Ishikawa (cell line): Measurements from ENCODE around the gene CCDC50.

ENCODE experiments used
- CEBPB ChIP-seq: IDR thresholded peaks from 2 replicates; pipeline ENCODE4 v1.6.1; 2012
- CREB1 ChIP-seq: IDR thresholded peaks from 2 replicates; pipeline ENCODE4 v1.6.1; 2012; ENCODE audit warnings: low read depth
- EGR1 ChIP-seq: IDR thresholded peaks from 2 replicates; pipeline ENCODE4 v1.6.1; 2012
- EP300 ChIP-seq: IDR thresholded peaks from 2 replicates; pipeline ENCODE4 v1.6.1; 2012; ENCODE audit warnings: borderline replicate concordance
- FOXM1 ChIP-seq: IDR thresholded peaks from 2 replicates; pipeline ENCODE4 v1.6.1; 2012; ENCODE audit warnings: low read depth, borderline replicate concordance
- NFIC ChIP-seq: IDR thresholded peaks from 2 replicates; pipeline ENCODE4 v1.6.1; 2012
- RAD21 ChIP-seq: IDR thresholded peaks from 2 replicates; pipeline ENCODE4 v1.6.1; 2012; ENCODE audit warnings: low read depth
- TAF1 ChIP-seq: IDR thresholded peaks from 2 replicates; pipeline ENCODE4 v1.6.1; 2012; ENCODE audit warnings: low read depth, mild to moderate bottlenecking
- TCF12 ChIP-seq: IDR thresholded peaks from 2 replicates; pipeline ENCODE4 v1.6.1; 2012; ENCODE audit warnings: low read depth
- TEAD4 ChIP-seq: IDR thresholded peaks from 2 replicates; pipeline ENCODE4 v1.6.1; 2012
- YY1 ChIP-seq: IDR thresholded peaks from 2 replicates; pipeline ENCODE4 v1.6.1; 2012; ENCODE audit warnings: low read depth
- ZBTB7A ChIP-seq: IDR thresholded peaks from 2 replicates; pipeline ENCODE4 v1.6.1; 2012; ENCODE audit warnings: low read depth
- TF ChIP-seq, protein P1 (sequence below): IDR thresholded peaks from 2 replicates; pipeline ENCODE4 v1.6.1; 2012
- TF ChIP-seq, protein P2 (sequence below): IDR thresholded peaks from 2 replicates; pipeline ENCODE4 v1.6.1; 2012
- TF ChIP-seq, protein P3 (sequence below): IDR thresholded peaks from 2 replicates; pipeline ENCODE4 v1.6.1; 2012; ENCODE audit warnings: low read depth, mild to moderate bottlenecking

The CCDC50 gene

DNA sequence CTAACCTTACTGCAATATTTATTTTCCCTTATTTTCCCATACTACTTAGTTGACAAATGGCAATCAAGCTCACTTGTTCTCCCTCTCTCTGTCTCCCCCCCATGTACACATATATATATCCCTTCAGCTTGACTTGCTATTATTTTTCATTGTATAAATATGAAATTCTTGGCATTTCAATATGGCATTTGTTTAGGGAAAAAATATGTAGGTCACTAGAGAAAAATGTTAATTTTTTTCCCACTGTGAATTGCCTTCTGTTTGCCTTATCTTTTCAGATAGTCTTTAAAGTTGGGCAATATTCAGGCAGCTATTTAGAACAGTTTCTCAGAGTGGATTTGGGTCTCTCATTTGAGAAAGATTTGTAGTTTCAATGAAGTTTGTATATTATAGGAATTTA, 64.0 kb downstream of the CCDC50 start:
- TF ChIP-seq TAF1 (no peak), FOXM1 (no peak), TCF12 (no peak), CEBPB (no peak), RAD21 (no peak), NFIC (no peak), EGR1 (no peak), EP300 (no peak)
- TF ChIP-seq, protein P1, sequence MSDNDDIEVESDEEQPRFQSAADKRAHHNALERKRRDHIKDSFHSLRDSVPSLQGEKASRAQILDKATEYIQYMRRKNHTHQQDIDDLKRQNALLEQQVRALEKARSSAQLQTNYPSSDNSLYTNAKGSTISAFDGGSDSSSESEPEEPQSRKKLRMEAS: no peak
- TF ChIP-seq, protein P2, sequence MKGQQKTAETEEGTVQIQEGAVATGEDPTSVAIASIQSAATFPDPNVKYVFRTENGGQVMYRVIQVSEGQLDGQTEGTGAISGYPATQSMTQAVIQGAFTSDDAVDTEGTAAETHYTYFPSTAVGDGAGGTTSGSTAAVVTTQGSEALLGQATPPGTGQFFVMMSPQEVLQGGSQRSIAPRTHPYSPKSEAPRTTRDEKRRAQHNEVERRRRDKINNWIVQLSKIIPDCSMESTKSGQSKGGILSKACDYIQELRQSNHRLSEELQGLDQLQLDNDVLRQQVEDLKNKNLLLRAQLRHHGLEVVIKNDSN: no peak

DNA sequence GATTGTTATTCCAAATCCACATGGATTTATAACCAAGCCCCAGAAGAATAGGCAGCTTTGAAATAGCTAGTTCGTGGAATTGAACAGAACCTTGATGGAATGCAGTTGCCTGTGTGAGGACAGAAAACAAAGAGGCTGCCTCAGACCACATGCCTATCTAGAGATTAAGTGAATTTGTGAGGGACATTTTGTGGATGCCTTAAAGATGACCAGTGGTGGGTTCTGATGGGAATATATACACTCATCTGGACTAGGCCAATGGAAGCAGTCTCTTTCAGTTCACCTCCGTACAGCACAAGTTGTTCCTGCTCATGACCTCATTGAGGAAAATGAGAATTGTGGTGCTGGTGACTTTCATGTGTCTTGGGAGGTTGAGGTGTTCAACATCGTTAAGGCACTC, 68.6 kb downstream of the CCDC50 start:
- TF ChIP-seq RAD21 (no peak), ZBTB7A (no peak), TAF1 (no peak), TCF12 (no peak), TEAD4 (no peak), CREB1 (no peak), CEBPB (no peak), EGR1 (no peak), FOXM1 (no peak), NFIC (no peak), EP300 (no peak), YY1 (no peak)
- TF ChIP-seq, protein P1: no peak
- TF ChIP-seq, protein P3, sequence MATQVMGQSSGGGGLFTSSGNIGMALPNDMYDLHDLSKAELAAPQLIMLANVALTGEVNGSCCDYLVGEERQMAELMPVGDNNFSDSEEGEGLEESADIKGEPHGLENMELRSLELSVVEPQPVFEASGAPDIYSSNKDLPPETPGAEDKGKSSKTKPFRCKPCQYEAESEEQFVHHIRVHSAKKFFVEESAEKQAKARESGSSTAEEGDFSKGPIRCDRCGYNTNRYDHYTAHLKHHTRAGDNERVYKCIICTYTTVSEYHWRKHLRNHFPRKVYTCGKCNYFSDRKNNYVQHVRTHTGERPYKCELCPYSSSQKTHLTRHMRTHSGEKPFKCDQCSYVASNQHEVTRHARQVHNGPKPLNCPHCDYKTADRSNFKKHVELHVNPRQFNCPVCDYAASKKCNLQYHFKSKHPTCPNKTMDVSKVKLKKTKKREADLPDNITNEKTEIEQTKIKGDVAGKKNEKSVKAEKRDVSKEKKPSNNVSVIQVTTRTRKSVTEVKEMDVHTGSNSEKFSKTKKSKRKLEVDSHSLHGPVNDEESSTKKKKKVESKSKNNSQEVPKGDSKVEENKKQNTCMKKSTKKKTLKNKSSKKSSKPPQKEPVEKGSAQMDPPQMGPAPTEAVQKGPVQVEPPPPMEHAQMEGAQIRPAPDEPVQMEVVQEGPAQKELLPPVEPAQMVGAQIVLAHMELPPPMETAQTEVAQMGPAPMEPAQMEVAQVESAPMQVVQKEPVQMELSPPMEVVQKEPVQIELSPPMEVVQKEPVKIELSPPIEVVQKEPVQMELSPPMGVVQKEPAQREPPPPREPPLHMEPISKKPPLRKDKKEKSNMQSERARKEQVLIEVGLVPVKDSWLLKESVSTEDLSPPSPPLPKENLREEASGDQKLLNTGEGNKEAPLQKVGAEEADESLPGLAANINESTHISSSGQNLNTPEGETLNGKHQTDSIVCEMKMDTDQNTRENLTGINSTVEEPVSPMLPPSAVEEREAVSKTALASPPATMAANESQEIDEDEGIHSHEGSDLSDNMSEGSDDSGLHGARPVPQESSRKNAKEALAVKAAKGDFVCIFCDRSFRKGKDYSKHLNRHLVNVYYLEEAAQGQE: no peak
- TF ChIP-seq, protein P2: no peak

DNA sequence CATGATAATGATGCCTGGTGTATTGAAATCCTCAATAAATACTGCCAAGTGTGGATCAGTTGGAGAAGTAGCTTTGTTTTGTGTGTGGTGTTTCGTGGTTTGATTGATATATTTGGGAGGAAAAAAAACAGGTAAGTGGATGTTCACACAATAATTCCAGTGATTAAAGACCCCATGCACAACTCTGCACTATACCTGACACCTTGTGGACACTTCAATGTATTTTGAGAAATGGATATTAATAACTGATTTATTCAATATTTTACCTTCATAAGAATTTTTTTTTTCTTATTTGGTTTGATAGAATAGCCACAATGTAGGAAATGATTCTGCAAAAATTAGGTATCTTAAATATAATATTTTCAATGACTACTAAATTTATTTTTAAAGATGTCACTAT, 69.4 kb downstream of the CCDC50 start:
- TF ChIP-seq CEBPB (no peak), TEAD4 (no peak), YY1 (no peak), EP300 (no peak), FOXM1 (no peak), RAD21 (no peak), CREB1 (no peak), TCF12 (no peak), TAF1 (no peak), ZBTB7A (no peak), NFIC (no peak)
- TF ChIP-seq, protein P3: no peak
- TF ChIP-seq, protein P1: no peak
- TF ChIP-seq, protein P2: no peak

DNA sequence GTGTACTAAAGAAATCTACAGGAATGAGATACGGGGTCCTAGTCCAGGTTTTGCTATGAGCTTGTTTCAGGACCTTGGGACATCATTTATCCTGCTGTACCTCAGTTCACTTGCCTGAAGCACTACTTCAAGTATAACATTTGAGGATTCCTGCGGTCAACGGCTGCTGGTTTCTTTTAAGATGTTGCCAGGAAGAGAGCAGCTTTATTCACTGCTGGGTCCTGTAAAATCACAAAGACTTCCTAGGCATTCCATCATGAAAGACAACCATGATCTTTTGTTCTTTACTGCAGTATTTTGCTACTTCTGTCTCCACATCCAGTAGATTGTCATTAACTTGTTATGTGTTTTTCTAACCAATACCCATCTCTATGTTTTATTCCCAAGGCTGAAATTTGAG, 70.7 kb downstream of the CCDC50 start:
- no peak for TF ChIP-seq CEBPB
- TF ChIP-seq CREB1: no peak
- TF ChIP-seq TEAD4: no peak
- no peak for TF ChIP-seq YY1
- TF ChIP-seq, protein P3: no peak
- TF ChIP-seq ZBTB7A: no peak
- no peak for TF ChIP-seq EP300
- TF ChIP-seq TAF1: no peak
